Caki2 (cell line): ENCODE results near the gene F12. TPM values are rescaled to one million over a fixed set of nuclear protein-coding genes. Genes with fewer than 3 reads are reported as not detected.

Experiments used
- DNase-seq: peaks from one replicate; pipeline ENCODE4 v3.0.0-alpha.2; 2015; ENCODE audit warnings: low read depth
- in situ Hi-C: cut with HindIII; loops from 2 replicates; pipeline ENCODE4 v1.10.0; 2016; ENCODE audit warnings: low sequenced_read_pairs, low pct_unique_long_range_greater_than_20kb, mixed read lengths
- total RNA-seq: library from RNA; depleted of rRNA; stranded (reverse); fragments of >200 nt; shearing (Covaris generic); gene quantifications from 2 replicates; pipeline ENCODE4 v1.2.3, GENCODE V29; 2014; ENCODE audit warnings: low replicate concordance

F12 gene
- total RNA-seq, 1 experiment from 2014 or later, result 39.4 TPM

- in situ Hi-C loops, result no loop called here
- no peak for DNase-seq
Measured at GRCh38 chr5:177434942-177435738, 25.8 kb upstream of the F12 start.

DNA sequence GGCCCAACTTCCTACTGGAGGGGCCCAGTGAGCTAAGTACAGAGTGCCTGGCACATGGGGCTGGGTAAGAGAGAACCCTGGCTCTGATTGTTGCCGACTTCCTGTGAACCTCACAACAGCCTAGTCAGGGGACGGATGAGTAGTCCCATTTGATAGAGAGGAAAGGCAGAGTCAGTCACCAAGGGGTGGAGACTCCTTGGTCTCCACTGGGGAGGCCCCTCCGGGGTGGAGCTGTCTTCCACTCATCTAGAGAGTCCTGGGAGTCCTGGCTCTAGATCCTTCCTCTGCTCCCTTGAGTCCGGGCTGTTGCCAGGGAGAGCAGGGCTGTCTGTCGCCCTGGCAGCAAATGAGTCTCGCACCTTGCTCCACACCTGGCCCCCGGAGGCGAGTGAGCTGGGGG lies 25.1 kb upstream of the F12 start:
- DNase-seq, result no peak

GRCh38 chr5:177433658-177434217 lies 24.4 kb upstream of the F12 start:
- no peak for DNase-seq
- in situ Hi-C loops, result no loop called here

More for the DNA sequence above, 25.1 kb upstream of the F12 start:
- in situ Hi-C loops, result no loop called here

DNA sequence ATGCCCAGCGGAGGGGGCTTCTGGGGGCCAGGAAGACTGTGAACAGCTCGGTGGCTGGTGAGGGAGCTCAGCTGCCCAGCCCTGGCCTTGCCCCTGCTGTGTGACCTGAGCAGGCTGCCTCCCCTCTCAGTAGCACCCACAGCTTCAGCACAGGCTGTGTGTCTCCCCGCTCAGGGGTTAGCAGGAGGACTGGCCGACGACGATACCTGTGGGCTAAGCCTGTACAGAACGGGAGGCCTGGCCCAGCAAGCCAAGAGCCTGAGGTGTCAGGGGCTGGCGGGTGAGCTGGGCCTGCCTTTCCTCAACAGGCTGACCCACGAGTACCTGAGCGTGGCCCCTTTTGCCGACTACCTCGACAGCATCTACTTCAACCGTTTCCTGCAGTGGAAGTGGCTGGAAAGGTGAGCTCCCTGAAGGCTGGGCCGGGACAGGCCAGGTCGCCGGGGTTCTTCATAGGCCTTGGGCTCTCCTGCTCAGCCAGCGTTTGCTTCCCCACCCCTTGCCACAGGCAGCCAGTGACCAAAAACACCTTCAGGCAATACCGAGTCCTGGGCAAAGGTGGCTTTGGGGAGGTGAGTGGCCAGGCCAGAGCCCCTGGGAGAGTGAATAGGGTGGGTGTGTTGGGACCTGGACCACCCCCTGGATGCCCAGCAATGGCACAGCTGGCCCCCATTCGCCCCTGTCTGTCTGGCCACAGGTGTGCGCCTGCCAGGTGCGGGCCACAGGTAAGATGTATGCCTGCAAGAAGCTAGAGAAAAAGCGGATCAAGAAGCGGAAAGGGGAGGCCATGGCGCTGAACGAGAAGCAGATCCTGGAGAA lies 23.7 kb upstream of the F12 start:
- DNase-seq, result no peak
- in situ Hi-C loops, result no loop called here

DNA sequence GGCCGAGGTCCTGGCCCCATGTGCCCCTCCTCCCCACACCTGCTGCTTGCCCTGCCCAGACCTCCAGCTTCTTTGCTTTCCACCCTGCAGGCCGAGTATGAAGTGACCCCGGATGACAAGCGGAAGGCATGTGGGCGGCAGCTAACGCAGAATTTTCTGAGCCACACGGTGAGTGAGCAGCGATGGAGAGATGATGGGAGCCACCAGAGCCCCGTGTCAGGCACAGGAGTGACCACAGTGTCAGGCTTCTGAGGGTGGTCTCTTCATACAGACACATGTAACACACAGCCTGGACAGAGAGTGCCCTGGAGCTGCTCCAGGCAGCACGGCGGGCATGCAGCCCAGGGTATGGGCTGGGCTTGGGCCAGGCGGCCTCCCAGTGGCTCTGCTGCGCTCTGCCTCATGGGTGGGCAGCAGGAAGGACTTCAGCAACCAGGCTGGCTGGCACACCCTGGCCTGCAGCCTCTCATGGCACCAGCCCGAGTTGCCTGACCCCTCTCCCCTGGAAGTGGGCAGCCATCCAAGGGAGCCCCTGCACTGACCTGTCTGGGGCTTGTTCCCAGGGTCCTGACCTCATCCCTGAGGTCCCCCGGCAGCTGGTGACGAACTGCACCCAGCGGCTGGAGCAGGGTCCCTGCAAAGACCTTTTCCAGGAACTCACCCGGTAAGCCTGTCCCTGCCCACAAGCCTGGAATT lies 22.9 kb upstream of the F12 start:
- DNase-seq, result no peak
- in situ Hi-C loops, result no loop called here

DNA sequence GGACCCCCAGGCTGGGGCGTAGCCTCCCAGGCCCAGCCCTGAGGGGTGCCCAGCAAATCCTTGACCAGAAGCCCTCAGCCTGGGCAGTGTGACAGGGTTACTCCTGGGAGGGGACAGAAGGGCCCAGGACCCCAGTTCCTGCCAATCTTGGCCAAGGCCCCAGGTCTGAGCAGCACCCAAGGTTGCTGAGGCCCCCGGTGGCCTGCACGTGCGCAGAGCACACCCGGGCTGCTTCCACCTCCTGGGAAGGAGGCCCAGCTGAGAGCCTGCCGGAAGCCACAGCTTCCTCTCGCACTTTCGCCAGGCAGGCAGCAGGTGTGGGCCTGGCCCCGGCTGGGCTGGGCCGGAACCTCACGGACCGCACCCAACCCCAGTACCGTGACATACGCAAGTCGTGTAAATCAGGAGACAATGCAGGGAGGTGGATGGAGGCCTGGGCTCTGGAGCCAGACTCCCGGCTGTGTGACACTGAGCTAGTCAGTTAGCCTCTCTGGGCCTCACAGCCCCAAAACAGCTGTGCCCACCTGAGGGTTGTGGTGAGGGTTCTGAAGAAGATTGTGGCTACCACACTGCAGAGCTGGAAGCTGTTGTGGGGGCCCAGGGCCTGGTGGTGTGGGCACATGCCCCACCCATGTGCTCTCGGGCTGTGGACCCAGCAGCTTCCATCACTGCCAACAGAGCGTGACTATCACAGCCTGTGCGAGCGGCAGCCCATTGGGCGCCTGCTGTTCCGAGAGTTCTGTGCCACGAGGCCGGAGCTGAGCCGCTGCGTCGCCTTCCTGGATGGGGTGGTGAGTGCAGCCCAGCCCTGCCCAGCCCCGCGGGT lies 22.2 kb upstream of the F12 start:
- in situ Hi-C loops, result no loop called here
- no peak for DNase-seq

DNA sequence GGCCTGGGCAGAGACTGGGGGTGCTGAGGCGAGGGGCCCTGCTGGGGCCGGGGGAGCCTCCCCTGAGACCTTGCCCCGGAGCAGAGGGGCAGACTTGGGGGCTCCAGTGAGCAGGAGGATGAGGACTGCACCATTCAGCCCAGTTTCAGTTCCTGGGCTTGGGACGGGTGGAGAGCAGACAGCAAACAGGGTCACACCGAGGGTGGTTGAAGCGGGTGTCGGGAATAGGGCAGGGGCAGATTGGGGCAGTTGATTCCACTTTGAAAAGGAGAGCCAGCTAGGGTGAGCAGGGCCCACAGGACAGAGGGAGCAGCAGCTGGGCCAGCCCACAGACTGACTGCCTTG lies 21.6 kb upstream of the F12 start:
- in situ Hi-C loops, result no loop called here
- DNase-seq, result no peak

- in situ Hi-C loops, result no loop called here
Measured at GRCh38 chr5:177430140-177430951, 21.0 kb upstream of the F12 start.

GRCh38 chr5:177429248-177430040 lies 20.1 kb upstream of the F12 start:
- in situ Hi-C loops, result no loop called here
- DNase-seq, result no peak

More at GRCh38 chr5:177430140-177430951, 21.0 kb upstream of the F12 start:
- no peak for DNase-seq

DNA sequence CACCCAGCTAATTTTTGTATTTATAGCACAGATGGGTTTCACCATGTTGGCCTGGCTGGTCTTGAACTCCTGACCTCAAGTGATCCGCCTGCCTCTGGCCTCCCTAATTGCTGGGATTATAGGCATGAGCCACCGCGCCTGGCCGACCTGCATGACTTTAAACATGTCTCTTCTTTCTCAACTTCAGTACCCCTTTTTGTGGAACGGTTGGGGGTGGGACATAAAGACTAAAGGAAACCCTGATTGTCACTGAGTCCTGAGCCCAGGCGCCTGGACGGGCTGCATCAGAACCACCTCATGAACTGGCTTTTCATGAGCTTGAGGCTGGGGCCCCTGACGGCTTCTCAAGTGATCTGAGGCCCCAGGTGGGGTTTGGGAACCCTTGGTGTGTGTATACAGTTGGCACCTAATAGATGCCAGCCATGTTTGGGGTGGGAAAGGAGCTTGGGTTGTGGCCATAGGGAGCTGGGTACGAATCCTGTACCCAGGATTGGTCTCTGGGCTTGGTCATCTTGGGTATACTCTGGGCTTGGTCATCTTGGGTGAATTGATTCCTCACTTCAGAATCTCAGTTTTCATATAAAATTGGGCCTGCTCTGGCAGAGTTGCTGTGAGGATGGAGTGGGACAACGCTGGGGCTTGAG lies 19.3 kb upstream of the F12 start:
- DNase-seq, result no peak
- in situ Hi-C loops, result no loop called here

GRCh38 chr5:177427919-177428573 lies 18.7 kb upstream of the F12 start:
- no peak for DNase-seq
- in situ Hi-C loops, result no loop called here

DNA sequence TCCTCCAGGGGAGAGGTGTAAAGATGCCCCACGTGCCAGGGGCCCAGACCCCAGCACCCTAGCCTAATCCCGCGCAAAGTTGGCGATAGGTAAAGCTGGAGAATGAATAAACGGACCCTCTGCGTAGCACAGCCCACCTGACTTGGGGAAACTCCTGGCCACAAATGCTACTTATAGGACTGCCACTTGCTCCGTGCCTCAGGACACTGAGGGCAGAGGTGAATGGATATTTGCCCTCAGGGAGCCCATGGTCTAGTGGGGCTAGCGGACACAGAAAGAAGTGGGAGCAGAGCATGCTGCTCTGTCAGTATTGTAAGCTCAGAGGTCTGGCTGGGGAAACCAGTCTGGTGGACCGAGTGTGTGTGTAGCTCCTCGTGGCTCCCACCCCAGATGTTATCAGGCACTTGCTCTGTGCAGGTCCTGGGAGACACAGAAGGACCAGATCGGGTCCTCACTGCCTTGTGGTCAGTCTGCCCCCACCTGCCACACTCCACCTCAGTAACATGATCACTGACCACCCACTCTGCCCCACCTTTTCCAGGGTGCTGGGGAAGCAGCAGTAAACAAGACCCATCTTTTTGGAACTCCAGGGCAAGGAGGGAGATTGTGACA lies 18.0 kb upstream of the F12 start:
- in situ Hi-C loops, result no loop called here
- no peak for DNase-seq

DNA sequence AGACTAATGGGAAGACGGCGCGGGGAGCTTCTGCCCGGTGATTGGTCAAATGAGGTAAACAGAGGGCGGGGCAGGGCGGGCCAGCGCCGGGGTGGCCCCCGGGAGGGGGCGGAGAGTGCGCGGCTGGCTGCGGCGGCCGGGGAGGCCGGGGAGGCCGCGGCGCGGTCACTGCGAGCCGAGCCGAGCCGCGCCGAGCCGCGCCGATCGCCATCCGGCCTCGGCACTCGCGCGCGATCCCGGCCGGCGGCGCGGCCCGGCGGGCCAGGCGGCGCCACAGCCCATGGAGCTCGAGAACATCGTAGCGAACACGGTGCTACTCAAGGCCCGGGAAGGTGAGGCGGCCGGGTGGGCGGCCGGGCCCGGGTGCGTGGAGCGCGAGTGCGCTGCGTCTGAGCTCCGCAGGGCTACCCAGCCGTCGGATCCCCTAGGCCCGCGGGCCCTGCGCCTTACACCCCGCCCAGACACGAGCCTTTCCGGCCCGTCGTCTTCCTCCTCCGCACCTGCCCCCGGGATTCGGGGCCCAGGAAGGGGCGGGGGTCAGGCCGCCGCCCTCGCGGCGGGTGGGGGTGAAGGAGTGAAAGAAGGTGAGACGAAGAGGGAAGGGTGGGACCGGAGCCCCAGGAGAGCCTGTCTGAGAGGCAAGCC lies 17.3 kb upstream of the F12 start, which contains the start of gene GRK6:
Gene GRK6, plus strand, starts transcription at position 111 of the 645 bp plus-strand sequence. Its CDS starts 170 bp downstream, at position 281.
- peak; percentile 56 for DNase-seq
- in situ Hi-C loops, result no loop called here

- DNase-seq, result peak; percentile 100
- in situ Hi-C loops, result no loop called here
Measured at GRCh38 chr5:177425801-177426565, 16.6 kb upstream of the F12 start.
